D721Med (cell line): ENCODE results near the gene CXorf49.
"Not testable (repeated sequence)": the region's sequence is repeated elsewhere in the genome, so short reads cannot be mapped to it uniquely, and the experiment has no call there.

Source experiments
- DNase-seq: peaks from one replicate; pipeline ENCODE4 v3.0.0; 2011; ENCODE audit warnings: low spot score; ENCODE audit not compliant: insufficient read length
- FAIRE-seq: peaks from 2 replicates; lab custom pipeline; 2011; peaks lifted over from hg19 to GRCh38; lab: Jason Lieb, UNC
- CTCF ChIP-seq: IDR thresholded peaks from 2 replicates; pipeline ENCODE4 v1.5.1; 2012; ENCODE audit warnings: mild to moderate bottlenecking, control low read depth; ENCODE audit not compliant: insufficient read depth; ENCODE audit errors: missing control alignments

The CXorf49 gene

DNA sequence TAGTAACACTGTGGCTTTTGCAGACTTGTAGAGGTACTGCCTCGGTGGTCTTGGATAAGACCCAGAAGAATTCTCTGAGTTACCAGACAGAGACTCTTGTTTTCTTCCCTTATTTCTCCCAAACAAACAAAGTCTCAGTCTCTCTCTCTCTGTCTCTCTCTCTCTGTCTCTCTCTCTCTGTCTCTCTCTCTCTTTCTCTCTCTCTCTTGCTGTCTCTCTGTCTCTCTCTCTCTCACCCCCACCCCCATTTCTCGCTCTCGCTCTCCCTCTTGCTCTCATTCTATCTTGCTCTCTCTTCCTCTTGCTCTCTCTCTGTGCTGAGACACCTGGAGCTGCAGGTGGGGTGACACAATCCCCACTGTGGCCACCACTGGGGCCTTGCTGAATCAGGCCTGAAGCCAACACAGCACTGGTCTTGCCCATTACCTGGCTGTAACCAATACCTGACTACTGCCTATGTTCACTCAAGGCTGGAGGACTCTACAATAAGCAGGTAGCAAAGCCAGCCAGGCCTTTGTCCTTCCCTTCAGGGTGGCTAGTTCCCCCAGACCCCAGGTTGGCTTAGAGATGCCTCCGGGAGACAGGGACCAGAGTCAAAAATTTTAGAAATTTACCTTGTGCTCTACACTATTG, 38.4 kb downstream of the CXorf49 start:
- no peak for FAIRE-seq
- no peak for DNase-seq
- no peak for TF ChIP-seq CTCF

DNA sequence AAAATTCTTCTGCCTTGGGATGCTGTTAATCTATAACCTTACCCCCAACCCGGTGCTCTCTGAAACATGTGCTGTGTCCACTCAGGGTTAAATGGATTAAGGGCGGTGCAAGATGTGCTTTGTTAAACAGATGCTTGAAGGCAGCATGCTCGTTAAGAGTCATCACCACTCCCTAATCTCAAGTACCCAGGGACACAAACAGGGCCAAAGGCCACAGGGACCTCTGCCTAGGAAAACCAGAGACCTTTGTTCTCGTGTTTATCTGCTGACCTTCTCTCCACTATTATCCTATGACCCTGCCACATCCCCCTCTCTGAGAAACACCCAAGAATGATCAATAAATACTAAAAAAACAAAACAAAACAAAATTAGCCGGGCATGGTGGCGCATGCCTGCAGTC, 40.9 kb downstream of the CXorf49 start:
- not testable (repeated sequence) for FAIRE-seq, DNase-seq

DNA sequence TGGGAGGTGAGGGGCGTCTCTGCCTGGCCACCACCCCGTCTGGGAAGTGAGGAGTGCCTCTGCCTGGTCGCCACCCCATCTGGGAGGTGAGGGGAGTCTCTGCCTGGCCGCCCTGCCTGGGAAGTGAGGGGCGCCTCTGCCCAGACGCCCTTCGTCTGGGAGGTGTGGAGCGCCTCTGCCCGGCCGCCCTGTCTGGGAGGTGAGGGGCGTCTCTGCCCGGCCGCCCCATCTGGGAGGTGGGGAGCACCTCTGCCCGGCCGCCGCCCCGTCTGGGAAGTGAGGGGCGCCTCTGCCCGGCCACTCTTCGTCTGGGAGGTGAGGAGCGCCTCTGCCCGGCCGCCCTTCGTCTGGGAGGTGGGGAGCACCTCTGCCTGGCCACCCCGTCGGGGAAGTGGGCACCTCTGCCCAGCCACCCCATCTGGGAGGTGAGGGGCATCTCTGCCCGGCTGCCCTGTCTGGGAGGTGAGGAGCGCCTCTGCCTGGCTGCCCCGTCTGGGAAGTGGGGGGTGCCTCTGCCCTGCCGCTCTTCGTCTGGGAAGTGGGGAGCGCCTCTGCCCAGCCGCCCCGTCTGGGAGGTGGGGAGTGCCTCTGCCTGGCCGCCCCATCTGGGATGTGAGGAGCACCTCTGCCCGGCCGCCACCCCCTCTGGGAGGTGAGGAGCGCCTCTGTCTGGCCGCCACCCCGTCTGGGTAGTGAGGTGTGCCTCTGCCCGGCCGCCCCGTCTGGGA, 41.9 kb downstream of the CXorf49 start:
- DNase-seq, FAIRE-seq: not testable (repeated sequence)

DNA sequence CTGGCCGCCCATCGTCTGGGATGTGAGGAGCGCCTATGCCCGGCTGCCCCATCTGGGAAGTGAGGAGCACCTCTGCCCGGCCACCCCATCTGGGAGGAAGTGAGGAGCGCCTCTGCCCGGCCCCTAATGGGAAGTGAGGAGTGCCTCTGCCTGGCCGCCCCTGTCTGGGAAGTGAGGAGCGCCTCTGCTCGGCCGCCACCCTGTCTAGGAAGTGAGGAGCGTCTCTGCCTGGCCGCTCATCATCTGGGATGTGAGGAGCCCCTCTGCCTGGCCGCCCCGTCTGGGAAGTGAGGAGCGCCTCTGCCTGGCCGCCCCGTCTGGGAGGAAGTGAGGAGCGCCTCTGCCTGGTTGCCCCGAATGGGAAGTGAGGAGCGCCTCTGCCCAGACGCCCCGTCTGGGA, 42.4 kb downstream of the CXorf49 start:
- DNase-seq, FAIRE-seq: not testable (repeated sequence)

- TF ChIP-seq CTCF = no peak
- DNase-seq (no peak), FAIRE-seq (no peak)
These were observed 46.1 kb downstream of the CXorf49 start for GRCh38 chrX:71671938-71672337.

DNA sequence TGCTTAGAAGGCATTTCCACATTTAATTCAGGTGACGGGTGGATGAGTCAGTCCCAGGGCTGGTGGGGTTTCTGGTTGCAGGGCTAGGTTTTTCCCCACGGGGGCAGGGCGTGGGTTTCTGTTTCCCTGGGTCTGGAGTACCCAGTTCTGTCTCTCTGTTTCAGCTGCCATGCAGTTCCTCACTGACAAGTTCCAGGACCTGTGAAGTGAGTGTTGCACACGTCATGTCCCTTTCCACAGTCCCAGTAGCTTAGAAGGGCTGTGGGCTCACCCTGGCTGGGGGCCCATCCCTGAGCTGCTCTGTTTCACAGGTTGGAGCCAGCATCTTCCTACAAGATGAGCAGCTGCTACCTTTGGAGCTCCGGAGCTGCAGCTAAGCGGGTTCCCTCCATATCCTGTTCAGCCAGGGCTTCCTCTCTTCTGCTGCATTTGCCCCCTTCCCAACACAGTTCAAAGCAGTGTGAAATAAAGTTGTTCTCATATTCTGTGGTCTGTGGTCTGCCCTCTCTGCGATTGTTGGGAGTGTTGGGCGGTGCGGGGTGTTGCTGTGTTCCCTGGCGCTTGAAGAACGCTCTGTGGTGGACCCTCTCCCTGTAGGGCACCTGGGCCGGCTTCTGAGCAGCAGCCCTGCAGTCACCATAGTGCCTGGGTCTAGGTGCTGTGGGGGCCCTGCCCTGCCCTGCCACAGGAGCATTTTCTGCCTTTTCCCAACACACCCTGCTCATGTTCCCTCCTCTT, 46.9 kb downstream of the CXorf49 start:
- FAIRE-seq (no peak), DNase-seq (no peak)
- no peak for TF ChIP-seq CTCF

DNA sequence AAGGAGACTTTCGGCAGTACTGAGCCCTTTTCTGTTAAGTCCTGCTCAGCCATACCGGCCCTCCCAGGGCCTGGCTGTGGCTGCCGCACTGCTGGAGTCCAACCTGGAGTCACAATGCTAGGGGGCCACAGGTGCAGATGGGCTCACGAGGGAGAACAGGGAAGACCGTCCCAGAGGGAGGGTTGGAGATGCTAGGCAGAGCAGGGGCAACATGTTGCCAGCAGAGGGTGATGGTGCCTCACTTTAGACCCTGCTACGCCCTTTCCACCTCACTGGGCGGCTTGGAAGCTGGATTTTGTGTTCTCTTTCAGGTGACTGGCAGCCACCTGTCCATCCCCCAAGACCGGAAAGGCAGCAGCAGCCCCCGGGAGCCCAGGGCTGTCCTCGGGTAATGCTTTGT, 48.1 kb downstream of the CXorf49 start:
- FAIRE-seq, DNase-seq: not testable (repeated sequence)
- peak; percentile 53 for TF ChIP-seq CTCF

GRCh38 chrX:71669492-71669891, 48.6 kb downstream of the CXorf49 start:
- DNase-seq (no peak), FAIRE-seq (no peak)

More at GRCh38 chrX:71669492-71669891, 48.6 kb downstream of the CXorf49 start:
- no peak for TF ChIP-seq CTCF
